HepG2 (cell line): ENCODE results near the gene EXOC7. TPM values are rescaled to one million over a fixed set of nuclear protein-coding genes. Genes with fewer than 3 reads are reported as not detected.

Source experiments
- AGO2 ChIP-seq: fragments of 200-400 bp; formaldehyde crosslinking; optimal IDR thresholded peaks from 2 replicates; pipeline ENCODE3; 2017; ENCODE audit warnings: mild to moderate bottlenecking, low read depth, low read length, moderate library complexity
- IRX3 ChIP-seq: sonication (generic); formaldehyde crosslinking; IDR thresholded peaks from 2 replicates; pipeline ENCODE4 v1.8.1; 2023; ENCODE audit warnings: mild to moderate bottlenecking, low read depth, missing genetic modification reagents, borderline replicate concordance
- JARID2 ChIP-seq: sonication (generic); formaldehyde crosslinking; IDR thresholded peaks from 2 replicates; pipeline ENCODE4 v1.8.1; 2023; ENCODE audit warnings: missing genetic modification reagents, inconsistent platforms; ENCODE audit not compliant: insufficient replicate concordance
- KDM5A ChIP-seq: fragments of 200-600 bp; sonication (generic); IDR thresholded peaks from 2 replicates; pipeline ENCODE4 v1.7.0; 2018; ENCODE audit warnings: antibody characterized with exemption, mild to moderate bottlenecking, low read length, borderline replicate concordance
- MXI1 ChIP-seq: IDR thresholded peaks from 3 replicates; pipeline ENCODE4 v1.6.1; 2012; ENCODE audit warnings: low read depth, low read length, inconsistent platforms, borderline replicate concordance
- NFKB2 ChIP-seq: sonication (generic); formaldehyde crosslinking; IDR thresholded peaks from 2 replicates; pipeline ENCODE4 v1.4.0; 2020; ENCODE audit warnings: missing genetic modification reagents, borderline replicate concordance
- PAX8 ChIP-seq: sonication (generic); formaldehyde crosslinking; IDR thresholded peaks from 2 replicates; pipeline ENCODE4 v1.8.0; 2022; ENCODE audit warnings: mild to moderate bottlenecking, missing genetic modification reagents, borderline replicate concordance
- RBM22 ChIP-seq: fragments of 200-400 bp; formaldehyde crosslinking; optimal IDR thresholded peaks from 2 replicates; pipeline ENCODE3; 2017; ENCODE audit warnings: mild to moderate bottlenecking, low read length, moderate library complexity
- SALL2 ChIP-seq: sonication (generic); formaldehyde crosslinking; IDR thresholded peaks from 2 replicates; pipeline ENCODE4 v1.8.1; 2023; ENCODE audit warnings: mild to moderate bottlenecking, missing genetic modification reagents, inconsistent platforms
- TIGD3 ChIP-seq: sonication (generic); formaldehyde crosslinking; IDR thresholded peaks from 2 replicates; pipeline ENCODE4 v1.5.1; 2020; ENCODE audit warnings: mild to moderate bottlenecking, missing genetic modification reagents, borderline replicate concordance
- ZBTB8A ChIP-seq: sonication (generic); formaldehyde crosslinking; IDR thresholded peaks from 2 replicates; pipeline ENCODE4 v1.4.0; 2020; ENCODE audit warnings: mild to moderate bottlenecking, low read depth, missing genetic modification reagents, borderline replicate concordance
- ZNF180 ChIP-seq: sonication (generic); formaldehyde crosslinking; IDR thresholded peaks from 2 replicates; pipeline ENCODE4 v1.4.0; 2020; ENCODE audit warnings: low read depth, missing genetic modification reagents, borderline replicate concordance
- ZNF234 ChIP-seq: sonication (generic); formaldehyde crosslinking; conservative IDR thresholded peaks from 2 replicates; pipeline ENCODE4 v1.5.1; 2020; ENCODE audit warnings: mild to moderate bottlenecking, missing genetic modification reagents
- ZNF513 ChIP-seq: sonication (generic); formaldehyde crosslinking; conservative IDR thresholded peaks from 2 replicates; pipeline ENCODE4 v1.5.0; 2020; ENCODE audit warnings: missing genetic modification reagents
- polyA plus RNA-seq, 8 experiments: library from polyadenylated mRNA; depleted of rRNA in 3 of 8; stranded (reverse) in 7 of 8; unstranded in 1 of 8; fragments of >200 nt; fragmentation: Illumina TruSeq in 4 of 8; extraction: Trizol in 4 of 8; gene quantifications; 2 replicates each; pipeline versions ENCODE4 v1.2.1 to v1.2.3, GENCODE V29; 2011 to 2016; ENCODE audit warnings: low read depth in 4 of 8, missing spikeins in 1 of 8, mixed read lengths in 1 of 8; ENCODE audit not compliant: insufficient read depth in 1 of 8
- total RNA-seq, 5 experiments: library from RNA; depleted of rRNA; stranded (reverse); fragments of >200 nt; fragmentation: Illumina TruSeq; extraction: Trizol; gene quantifications; 2 replicates each; pipeline ENCODE4 v1.2.3, GENCODE V29; 2016; ENCODE audit warnings: low read depth in 1 of 5
- TF ChIP-seq, protein P1 (sequence below), 2 experiments: fragments of 450-650 bp in 1 of 2; sonication (generic) in 1 of 2; formaldehyde crosslinking in 1 of 2; IDR thresholded peaks; 2 replicates each; pipeline versions ENCODE4 v1.6.1 to v1.8.0; 2016 to 2022; ENCODE audit warnings: antibody characterized with exemption in 1 of 2, mild to moderate bottlenecking in 1 of 2, missing genetic modification reagents in 1 of 2

The EXOC7 gene
- total and polyA plus RNA-seq, 2 of the 13 experiments (the other 11 are each of a cell fraction or from before 2014, with no cell fraction given), result 86.9 to 116 TPM

DNA sequence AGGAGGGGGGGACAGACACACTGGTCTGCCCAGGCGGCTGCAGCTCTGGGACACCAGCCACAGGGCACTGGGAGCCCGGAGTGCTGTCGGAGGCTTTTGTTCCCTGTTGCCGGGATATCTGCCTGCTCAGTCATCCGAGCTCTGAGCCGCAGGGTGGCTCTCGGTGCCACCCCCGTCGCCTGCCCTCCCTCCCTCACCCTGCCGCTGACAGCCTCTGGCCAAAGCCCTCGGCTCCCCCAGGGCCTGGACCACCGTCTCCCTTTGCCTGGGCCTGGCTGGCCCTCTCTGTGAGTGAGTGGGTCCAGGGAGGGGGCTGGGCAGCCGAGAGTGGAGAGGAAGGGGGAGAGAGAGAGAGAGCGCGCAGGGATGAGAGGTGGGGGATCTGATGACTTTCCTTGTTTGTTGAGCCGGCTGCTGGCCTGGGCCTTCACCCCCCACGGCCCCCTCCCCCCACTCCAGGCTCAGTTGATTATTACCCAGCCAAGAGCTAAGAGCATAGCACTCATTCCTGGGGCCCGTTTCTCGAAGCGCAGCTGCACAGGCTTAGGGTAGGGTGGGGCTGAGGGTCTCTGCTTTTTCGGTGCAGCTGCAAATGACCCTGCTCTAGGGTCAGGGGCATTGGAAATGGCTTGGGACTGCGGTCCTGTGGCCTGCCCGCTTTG, 34.8 kb upstream of the EXOC7 start (continued):
- TF ChIP-seq TIGD3 (CRISPR knock-in tag) (no peak), ZNF180 (no peak), SALL2 (CRISPR knock-in tag) (peak; percentile 98), ZBTB8A (CRISPR knock-in tag) (no peak), KDM5A (no peak), ZNF513 (CRISPR knock-in tag) (no peak), IRX3 (CRISPR knock-in tag) (peak; percentile 72; the same call in 1 of the 2 replicates), JARID2 (CRISPR knock-in tag) (no peak), RBM22 (no peak), MXI1 (peak; percentile 51; the same call in 1 of the 3 replicates), PAX8 (CRISPR knock-in tag) (no peak), NFKB2 (CRISPR knock-in tag) (peak; percentile 92; the same call in 1 of the 2 replicates), ZNF234 (no peak), AGO2 (peak; percentile 24)
- TF ChIP-seq, protein P1, sequence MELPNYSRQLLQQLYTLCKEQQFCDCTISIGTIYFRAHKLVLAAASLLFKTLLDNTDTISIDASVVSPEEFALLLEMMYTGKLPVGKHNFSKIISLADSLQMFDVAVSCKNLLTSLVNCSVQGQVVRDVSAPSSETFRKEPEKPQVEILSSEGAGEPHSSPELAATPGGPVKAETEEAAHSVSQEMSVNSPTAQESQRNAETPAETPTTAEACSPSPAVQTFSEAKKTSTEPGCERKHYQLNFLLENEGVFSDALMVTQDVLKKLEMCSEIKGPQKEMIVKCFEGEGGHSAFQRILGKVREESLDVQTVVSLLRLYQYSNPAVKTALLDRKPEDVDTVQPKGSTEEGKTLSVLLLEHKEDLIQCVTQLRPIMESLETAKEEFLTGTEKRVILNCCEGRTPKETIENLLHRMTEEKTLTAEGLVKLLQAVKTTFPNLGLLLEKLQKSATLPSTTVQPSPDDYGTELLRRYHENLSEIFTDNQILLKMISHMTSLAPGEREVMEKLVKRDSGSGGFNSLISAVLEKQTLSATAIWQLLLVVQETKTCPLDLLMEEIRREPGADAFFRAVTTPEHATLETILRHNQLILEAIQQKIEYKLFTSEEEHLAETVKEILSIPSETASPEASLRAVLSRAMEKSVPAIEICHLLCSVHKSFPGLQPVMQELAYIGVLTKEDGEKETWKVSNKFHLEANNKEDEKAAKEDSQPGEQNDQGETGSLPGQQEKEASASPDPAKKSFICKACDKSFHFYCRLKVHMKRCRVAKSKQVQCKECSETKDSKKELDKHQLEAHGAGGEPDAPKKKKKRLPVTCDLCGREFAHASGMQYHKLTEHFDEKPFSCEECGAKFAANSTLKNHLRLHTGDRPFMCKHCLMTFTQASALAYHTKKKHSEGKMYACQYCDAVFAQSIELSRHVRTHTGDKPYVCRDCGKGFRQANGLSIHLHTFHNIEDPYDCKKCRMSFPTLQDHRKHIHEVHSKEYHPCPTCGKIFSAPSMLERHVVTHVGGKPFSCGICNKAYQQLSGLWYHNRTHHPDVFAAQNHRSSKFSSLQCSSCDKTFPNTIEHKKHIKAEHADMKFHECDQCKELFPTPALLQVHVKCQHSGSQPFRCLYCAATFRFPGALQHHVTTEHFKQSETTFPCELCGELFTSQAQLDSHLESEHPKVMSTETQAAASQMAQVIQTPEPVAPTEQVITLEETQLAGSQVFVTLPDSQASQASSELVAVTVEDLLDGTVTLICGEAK (IDR thresholded peaks at IDR 0.05), result no peak
- TF ChIP-seq, protein P1 (CRISPR knock-in tag; IDR thresholded peaks at IDR 0.05), result peak; percentile 72
